Activated CD4-positive, alpha-beta memory T cell treated with anti-CD3 and anti-CD28 coated beads for 36 hours (primary cell): ENCODE results near the gene COTL1. TPM values are rescaled to one million over a fixed set of nuclear protein-coding genes. Genes with fewer than 3 reads are reported as not detected.

ENCODE experiments used
- CTCF ChIA-PET: fragments of 350-600 bp; sonication (Branson Sonifier 250); formaldehyde crosslinking; loops from one replicate; lab custom pipeline; 2021; ENCODE audit warnings: antibody characterized with exemption, inconsistent platforms; lab: Charles Lee
- POLR2A ChIA-PET: fragments of 350-600 bp; sonication (Branson Sonifier 250); formaldehyde crosslinking; loops from one replicate; lab custom pipeline; 2021; ENCODE audit warnings: antibody characterized with exemption; lab: Charles Lee
- DNase-seq: peaks from one replicate; pipeline ENCODE4 v3.0.0-alpha.2; 2020
- H3K27ac Mint-ChIP-seq: one replicate; pipeline ENCODE4 v1.8.0; 2021; ENCODE audit warnings: mixed read lengths
- H3K27me3 Mint-ChIP-seq: one replicate; pipeline ENCODE4 v1.8.0; 2021; ENCODE audit warnings: mixed read lengths
- H3K36me3 Mint-ChIP-seq: one replicate; pipeline ENCODE4 v1.8.0; 2021; ENCODE audit warnings: mixed read lengths
- H3K4me1 Mint-ChIP-seq: one replicate; pipeline ENCODE4 v1.8.0; 2021; ENCODE audit warnings: low read depth, mixed read lengths
- H3K4me3 Mint-ChIP-seq: one replicate; pipeline ENCODE4 v1.8.0; 2021; ENCODE audit warnings: mild to moderate bottlenecking, mixed read lengths
- H3K9me3 Mint-ChIP-seq: one replicate; pipeline ENCODE4 v1.8.0; 2021; ENCODE audit warnings: mixed read lengths
- intact Hi-C: fragments of 100-400 bp; cut with micrococcal nuclease; formaldehyde crosslinking; loops from one replicate; pipeline ENCODE4 v1.15.1; 2023
- total RNA-seq, 2 experiments: library from RNA; stranded (reverse); gene quantifications; one replicate each; pipeline ENCODE4 v1.2.3, GENCODE V29; 2021

Gene COTL1
- total RNA-seq, 2 experiments from 2014 or later = 358 to 364 TPM

DNA sequence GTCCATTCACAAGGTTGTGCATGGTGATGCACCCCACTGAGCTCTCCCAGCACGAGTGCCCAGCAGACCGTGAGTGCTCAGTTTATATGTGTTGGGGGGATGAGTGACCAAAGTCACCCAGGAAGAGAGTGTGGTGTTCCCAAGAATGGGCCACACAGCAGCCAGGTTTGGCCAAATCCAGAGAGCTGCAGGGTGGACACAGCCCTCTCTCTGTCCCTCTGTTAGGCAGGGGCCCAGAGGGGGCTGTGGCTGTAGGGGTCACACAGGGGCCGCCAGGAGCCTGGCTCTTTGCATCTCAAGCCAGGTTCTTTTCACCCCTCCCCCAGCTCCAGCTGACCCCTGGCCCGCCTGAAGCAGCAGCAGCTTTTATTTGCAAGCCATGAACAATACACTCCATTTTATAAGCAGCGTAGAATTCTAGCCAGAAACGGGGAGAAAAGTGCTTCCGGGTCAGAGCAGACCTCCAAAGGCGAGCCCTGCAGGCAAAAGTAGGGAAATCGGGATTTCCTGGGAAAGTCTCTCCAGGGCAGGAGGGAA is 13.3 kb downstream of the COTL1 start:
- Mint-ChIP-seq H3K4me3 (peak overlapping the region; percentile 16), H3K36me3 (peaks cover 42% of the 10 kb centered on the region), H3K9me3 (no peaks in the 10 kb centered on the region), H3K27me3 (no peaks in the 10 kb centered on the region), H3K4me1 (peaks cover 94% of the 10 kb centered on the region), H3K27ac (peak overlapping the region; percentile 89)
- intact Hi-C loops = loop anchor here (5.0 kb wide), 1 partner anchor 487 kb away; the partner anchor contains the start of gene MBTPS1
- ChIA-PET POLR2A (no interaction called here), CTCF (interaction anchor here (1.3 kb wide), 1 partner anchor 94 kb away, joined by 3 read pairs; no protein-coding TSS in a partner anchor)
- DNase-seq = no peak

DNA sequence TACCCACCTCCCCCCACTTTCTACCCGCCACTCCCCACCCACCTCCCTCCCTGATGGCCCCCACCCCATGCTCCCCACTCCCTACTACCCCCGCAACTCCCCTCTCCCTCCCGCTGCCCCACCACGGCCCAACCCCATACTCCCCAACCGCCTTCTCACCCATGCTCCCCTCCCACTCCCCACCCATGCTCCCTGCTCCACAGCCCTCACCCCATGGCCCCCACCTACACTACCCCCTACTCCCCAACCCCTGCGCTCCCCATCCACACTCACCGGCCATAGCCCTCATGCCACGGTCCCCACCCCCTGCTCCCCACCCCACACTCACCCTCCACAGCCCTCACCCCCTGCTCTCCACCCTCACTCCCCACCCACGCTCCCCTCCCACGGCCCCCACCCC is 13.9 kb downstream of the COTL1 start:
- H3K27ac Mint-ChIP-seq = peak overlapping the region; percentile 90
- H3K27me3 Mint-ChIP-seq = no peaks in the 10 kb centered on the region
- H3K36me3 Mint-ChIP-seq = peaks cover 40% of the 10 kb centered on the region
- DNase-seq = no peak
- ChIA-PET POLR2A (interaction anchor here (5.0 kb wide), 1 partner anchor 12 kb away, joined by 54 read pairs; the partner anchor contains the start of gene COTL1), CTCF (interaction anchor here (1.1 kb wide), 1 partner anchor 10 kb away, joined by 3 read pairs; no protein-coding TSS in a partner anchor)
- H3K4me1 Mint-ChIP-seq = peaks cover 93% of the 10 kb centered on the region
- no peaks in the 10 kb centered on the region for H3K9me3 Mint-ChIP-seq
- intact Hi-C loops = loop anchor here (5.0 kb wide), 1 partner anchor 487 kb away; the partner anchor contains the start of gene MBTPS1
- no peak overlapping the region for H3K4me3 Mint-ChIP-seq

DNA sequence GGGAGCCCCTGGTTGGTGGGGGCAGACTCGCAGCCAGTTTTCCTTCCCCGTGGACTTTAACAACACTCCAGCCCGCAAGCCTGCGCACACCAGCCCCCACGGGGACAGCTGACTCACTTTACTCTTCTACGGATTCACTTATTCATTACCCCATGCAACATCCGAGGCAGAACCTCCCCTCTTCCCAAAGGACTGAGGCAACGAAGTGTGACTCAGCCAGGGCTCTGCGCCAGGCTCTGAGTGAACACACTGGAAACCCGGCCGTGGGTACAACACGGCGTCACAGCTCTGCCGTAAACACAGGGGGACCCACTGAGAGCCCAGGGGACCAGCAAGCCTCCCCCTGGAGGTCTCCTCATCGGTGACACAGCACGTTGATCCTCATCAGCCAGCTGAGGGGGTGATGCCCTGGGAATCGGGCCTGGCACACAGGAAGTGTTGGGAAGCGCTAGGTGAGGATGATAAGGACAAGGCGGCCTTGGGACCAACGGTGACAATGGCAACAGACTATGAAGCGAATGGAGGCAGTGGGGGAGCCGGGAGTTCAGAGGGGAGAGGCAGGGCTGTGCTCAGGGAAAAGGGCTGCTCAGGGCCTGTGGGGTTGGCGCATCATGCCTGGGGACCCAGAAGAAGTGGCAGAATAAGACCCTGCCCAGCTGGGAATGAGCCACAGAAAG is 14.6 kb downstream of the COTL1 start:
- Mint-ChIP-seq H3K36me3 (peaks cover 36% of the 10 kb centered on the region), H3K9me3 (no peaks in the 10 kb centered on the region), H3K27me3 (no peaks in the 10 kb centered on the region), H3K4me1 (peaks cover 90% of the 10 kb centered on the region), H3K27ac (peak overlapping the region; percentile 90), H3K4me3 (peak overlapping the region; percentile 61)
- intact Hi-C loops = loop anchor here (5.0 kb wide), 1 partner anchor 486 kb away; the partner anchor contains the start of gene MBTPS1
- POLR2A ChIA-PET = interaction anchor here (1.3 to 5.0 kb wide), 2 partner anchors 13 to 89 kb away, joined by 3 to 54 read pairs; partner anchors contain the start of gene COTL1
- CTCF ChIA-PET = interaction anchor here (0.9 to 1.5 kb wide), 3 partner anchors 10 to 97 kb away, joined by 3 to 4 read pairs (median 3); no protein-coding TSS in a partner anchor
- DNase-seq = peak; percentile 78

DNA sequence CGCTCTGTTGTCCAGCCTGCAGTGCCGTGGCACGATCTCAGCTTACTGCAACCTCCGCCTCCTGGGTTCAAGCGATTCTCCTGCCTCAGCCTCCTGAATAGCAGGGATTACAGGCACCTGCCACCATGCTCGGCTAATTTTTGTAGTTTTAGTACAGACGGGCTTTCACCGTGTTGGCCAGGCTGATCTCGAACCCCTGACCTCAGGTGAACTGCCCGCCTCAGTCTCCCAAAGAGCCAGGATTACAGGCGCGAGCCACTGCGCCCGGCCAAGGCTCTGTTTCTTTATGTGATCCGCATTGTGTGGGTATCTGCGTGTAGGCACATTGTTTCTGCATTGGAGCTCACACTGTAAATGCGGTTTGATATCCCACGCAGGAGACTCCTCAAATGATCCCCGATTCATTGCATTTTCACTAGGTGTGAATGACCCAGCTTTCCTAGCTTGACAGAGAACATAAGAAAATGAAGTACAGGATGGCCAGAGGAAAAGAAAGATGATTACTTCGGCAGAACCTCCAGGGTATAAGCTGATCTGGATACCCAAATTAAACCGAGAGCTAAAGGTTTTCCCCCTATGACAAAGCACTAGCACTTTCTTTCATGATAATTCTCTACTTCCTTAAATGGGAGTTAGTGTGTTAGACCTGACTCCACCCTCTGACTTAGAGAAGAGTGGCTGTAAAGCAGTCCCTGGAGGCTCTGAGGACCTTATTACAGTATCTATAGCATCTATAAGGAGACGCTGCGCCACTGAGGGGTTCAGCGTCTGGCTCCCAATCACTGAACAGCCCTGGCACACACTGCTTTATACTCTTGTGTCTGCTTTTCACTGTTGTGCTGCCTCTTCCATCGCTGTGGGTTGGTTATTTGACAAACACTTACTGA is 17.3 kb downstream of the COTL1 start:
- ChIA-PET CTCF (interaction anchor here (0.6 to 4.7 kb wide), 13 partner anchors 8 to 126 kb away, joined by 3 to 35 read pairs (median 6); no protein-coding TSS in a partner anchor), POLR2A (interaction anchor here (0.6 to 5.0 kb wide), 9 partner anchors 8 to 96 kb away, joined by 3 to 54 read pairs (median 10); partner anchors contain the start of gene COTL1)
- peak; percentile 58 for DNase-seq
- Mint-ChIP-seq H3K27me3 (no peaks in the 10 kb centered on the region), H3K9me3 (no peaks in the 10 kb centered on the region), H3K27ac (peak overlapping the region; percentile 96), H3K36me3 (peaks cover 30% of the 10 kb centered on the region), H3K4me1 (peaks cover 89% of the 10 kb centered on the region), H3K4me3 (peak overlapping the region; percentile 72)
- intact Hi-C loops = loop anchor here (1.0 to 5.0 kb wide), 6 partner anchors 8 to 483 kb away; partner anchors contain the start of gene MBTPS1

DNA sequence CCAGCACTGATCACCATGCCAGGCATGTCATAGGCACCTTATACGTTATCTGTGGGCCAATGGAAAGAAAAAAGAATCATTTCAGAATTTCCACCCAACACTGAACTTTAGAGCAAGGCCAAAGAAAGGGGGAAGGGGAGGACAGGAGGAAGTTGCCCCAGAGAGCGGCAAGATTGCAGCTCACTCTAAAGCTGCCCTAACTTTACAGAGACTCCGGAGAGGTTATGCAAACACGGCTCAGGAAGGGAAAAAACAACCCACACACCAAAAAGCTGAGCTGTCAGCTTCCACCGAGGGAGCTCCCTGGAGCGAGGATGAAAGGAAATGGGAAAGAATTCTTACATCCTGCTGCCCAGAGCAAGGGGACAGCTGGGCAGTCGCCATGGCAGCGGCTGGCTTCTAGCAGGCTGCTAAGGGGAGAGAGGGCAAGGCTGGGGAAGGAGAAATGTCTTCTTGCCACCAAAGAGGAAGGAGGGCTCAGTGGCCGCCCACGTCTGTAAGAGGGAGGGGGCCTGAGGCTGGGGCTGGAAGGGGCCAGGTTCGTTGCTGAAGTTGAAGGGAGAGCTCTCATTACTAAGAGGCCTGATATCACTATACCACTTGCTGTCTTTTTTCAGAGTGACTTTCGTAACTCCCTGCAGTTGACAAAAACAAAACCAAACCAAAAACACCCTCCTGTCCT is 18.2 kb downstream of the COTL1 start:
- peak overlapping the region; percentile 72 for H3K4me3 Mint-ChIP-seq
- peaks cover 32% of the 10 kb centered on the region for H3K36me3 Mint-ChIP-seq
- intact Hi-C loops = loop anchor here (1.0 to 5.0 kb wide), 6 partner anchors 9 to 482 kb away; partner anchors contain the start of gene MBTPS1

DNA sequence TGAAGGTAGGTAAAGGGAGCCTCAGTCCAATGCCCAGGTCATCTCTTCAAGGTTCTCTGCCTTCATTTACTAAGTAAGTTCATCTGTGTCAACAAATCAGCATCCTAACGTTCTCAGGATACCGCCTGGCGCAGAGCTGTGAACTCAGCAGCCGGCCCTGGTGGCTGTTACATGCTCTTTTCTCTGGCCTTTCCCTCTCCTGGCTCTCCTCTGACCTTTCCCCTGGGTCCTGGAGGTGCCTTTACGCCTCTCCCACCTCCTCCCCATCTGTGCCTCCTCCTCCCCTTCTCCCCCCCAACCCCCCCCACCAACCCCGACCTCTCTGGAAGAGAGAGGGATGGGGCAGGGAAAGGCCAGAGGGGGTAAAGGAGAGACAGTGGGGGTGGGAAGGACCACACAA is 19.5 kb downstream of the COTL1 start:
- H3K27ac Mint-ChIP-seq = peak overlapping the region; percentile 96
- peaks cover 89% of the 10 kb centered on the region for H3K4me1 Mint-ChIP-seq
- intact Hi-C loops = no loop called here
- no peaks in the 10 kb centered on the region for H3K27me3 Mint-ChIP-seq
- CTCF ChIA-PET = interaction anchor here (0.7 to 4.7 kb wide), 9 partner anchors 8 to 140 kb away, joined by 3 to 35 read pairs (median 5); no protein-coding TSS in a partner anchor
- H3K9me3 Mint-ChIP-seq = no peaks in the 10 kb centered on the region
- peaks cover 38% of the 10 kb centered on the region for H3K36me3 Mint-ChIP-seq
- DNase-seq = peak; percentile 51
- POLR2A ChIA-PET = interaction anchor here (0.9 to 1.9 kb wide), 6 partner anchors 9 to 102 kb away, joined by 4 to 8 read pairs (median 6); no protein-coding TSS in a partner anchor
- H3K4me3 Mint-ChIP-seq = peak overlapping the region; percentile 63

More for the DNA sequence above, 18.2 kb downstream of the COTL1 start:
- DNase-seq = peak; percentile 90
- CTCF ChIA-PET = interaction anchor here (0.6 to 4.7 kb wide), 14 partner anchors 9 to 127 kb away, joined by 3 to 35 read pairs (median 6); no protein-coding TSS in a partner anchor
- H3K4me1 Mint-ChIP-seq = peaks cover 88% of the 10 kb centered on the region
- POLR2A ChIA-PET = interaction anchor here (0.6 to 5.0 kb wide), 10 partner anchors 9 to 101 kb away, joined by 3 to 54 read pairs (median 9); partner anchors contain the start of gene COTL1
- H3K9me3 Mint-ChIP-seq = no peaks in the 10 kb centered on the region
- no peaks in the 10 kb centered on the region for H3K27me3 Mint-ChIP-seq
- peak overlapping the region; percentile 96 for H3K27ac Mint-ChIP-seq

DNA sequence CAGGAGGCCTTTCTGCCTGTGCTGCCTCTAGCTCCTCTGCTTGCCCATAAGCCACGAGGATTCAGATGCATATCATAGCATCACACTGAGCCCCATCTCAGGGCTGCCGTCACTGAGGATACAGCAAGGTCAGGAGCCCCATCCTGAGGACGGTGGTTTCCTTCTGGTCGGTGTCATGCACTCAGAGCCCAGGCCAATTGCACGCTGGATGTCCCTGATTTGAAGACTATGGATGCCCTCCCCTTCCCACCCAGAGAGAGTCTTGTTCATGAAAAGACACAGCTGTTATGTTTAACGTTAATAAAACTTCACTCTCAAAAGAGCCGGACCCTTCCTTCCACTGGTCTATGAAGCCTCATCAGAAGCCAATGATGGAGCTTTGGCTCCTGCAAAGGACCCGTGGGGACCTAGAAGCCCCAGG is 19.9 kb downstream of the COTL1 start:
- peak overlapping the region; percentile 63 for H3K4me3 Mint-ChIP-seq
- peaks cover 87% of the 10 kb centered on the region for H3K4me1 Mint-ChIP-seq
- intact Hi-C loops = no loop called here
- peak overlapping the region; percentile 96 for H3K27ac Mint-ChIP-seq
- H3K36me3 Mint-ChIP-seq = peaks cover 37% of the 10 kb centered on the region
- ChIA-PET POLR2A (interaction anchor here (0.9 to 1.9 kb wide), 5 partner anchors 10 to 49 kb away, joined by 4 to 8 read pairs (median 6); no protein-coding TSS in a partner anchor), CTCF (interaction anchor here (0.7 to 4.7 kb wide), 10 partner anchors 9 to 140 kb away, joined by 3 to 35 read pairs (median 4); no protein-coding TSS in a partner anchor)
- H3K27me3 Mint-ChIP-seq = no peaks in the 10 kb centered on the region
- peak; percentile 70 for DNase-seq
- H3K9me3 Mint-ChIP-seq = no peaks in the 10 kb centered on the region

DNA sequence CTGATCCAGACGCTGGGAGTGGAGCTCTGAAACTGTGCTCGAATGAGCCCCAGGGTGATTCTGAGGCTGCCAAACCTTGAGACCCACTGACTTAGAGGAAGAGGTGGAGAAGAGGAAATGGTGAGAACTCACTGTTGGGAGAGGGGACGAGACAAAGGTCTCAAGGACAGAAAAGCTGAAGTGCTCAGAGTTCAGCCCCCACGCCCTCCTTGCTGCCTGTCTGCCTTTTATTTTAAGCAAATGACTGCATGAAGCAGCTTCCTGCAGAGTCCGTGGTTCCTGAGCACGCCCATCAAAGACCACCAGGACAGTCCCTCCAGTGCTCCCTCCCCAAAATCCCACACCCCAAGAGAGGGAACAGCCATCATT is 20.4 kb downstream of the COTL1 start:
- H3K36me3 Mint-ChIP-seq = peaks cover 41% of the 10 kb centered on the region
- peaks cover 87% of the 10 kb centered on the region for H3K4me1 Mint-ChIP-seq
- intact Hi-C loops = no loop called here
- no peaks in the 10 kb centered on the region for H3K9me3 Mint-ChIP-seq
- peak overlapping the region; percentile 96 for H3K27ac Mint-ChIP-seq
- peak overlapping the region; percentile 63 for H3K4me3 Mint-ChIP-seq
- peak; percentile 25 for DNase-seq
- no peaks in the 10 kb centered on the region for H3K27me3 Mint-ChIP-seq
- ChIA-PET POLR2A (interaction anchor here (0.9 to 1.9 kb wide), 5 partner anchors 10 to 48 kb away, joined by 4 to 8 read pairs (median 6); no protein-coding TSS in a partner anchor), CTCF (interaction anchor here (0.7 to 4.7 kb wide), 10 partner anchors 9 to 141 kb away, joined by 3 to 35 read pairs (median 4); no protein-coding TSS in a partner anchor)

DNA sequence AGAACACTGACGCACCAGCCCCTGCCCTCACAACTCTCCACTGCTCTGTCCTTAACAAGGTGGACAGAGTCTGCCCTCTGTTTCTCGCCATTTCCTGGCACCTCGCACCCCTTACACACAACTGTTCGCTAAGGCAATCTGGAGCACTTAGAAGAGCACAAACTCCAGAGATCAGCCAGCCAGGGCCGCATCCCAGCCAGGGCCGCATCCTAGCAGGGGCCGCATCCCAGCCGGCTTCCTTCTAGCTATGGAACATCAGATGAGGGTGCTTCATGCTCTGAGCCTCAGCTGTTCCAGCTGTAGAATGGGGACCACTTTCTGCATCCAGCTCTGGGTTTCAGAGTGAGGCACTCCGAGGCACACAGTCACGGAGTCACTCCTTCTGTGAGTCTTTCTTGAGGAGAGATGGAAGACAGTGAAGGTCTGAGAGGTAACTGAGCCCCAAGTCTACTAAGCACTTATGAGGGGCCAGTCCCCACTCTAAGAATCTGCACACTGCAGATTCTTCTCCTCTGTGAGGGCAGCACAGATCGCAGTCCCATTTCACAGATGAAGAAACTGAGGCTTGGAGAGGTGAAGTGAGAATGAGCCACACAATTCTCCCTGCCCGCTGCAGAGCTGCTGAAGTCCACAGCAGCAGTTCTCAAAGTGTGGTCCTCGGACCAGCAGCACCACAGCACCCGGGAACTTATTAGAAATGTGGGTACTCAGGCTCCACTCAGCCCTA is 20.9 kb downstream of the COTL1 start:
- DNase-seq = no peak
- Mint-ChIP-seq H3K4me1 (peaks cover 87% of the 10 kb centered on the region), H3K27ac (peak overlapping the region; percentile 96), H3K36me3 (peaks cover 46% of the 10 kb centered on the region), H3K27me3 (no peaks in the 10 kb centered on the region), H3K9me3 (no peaks in the 10 kb centered on the region), H3K4me3 (peak overlapping the region; percentile 63)
- ChIA-PET CTCF (interaction anchor here (1.1 to 4.7 kb wide), 8 partner anchors 10 to 141 kb away, joined by 3 to 35 read pairs (median 6); no protein-coding TSS in a partner anchor), POLR2A (interaction anchor here (0.9 to 1.9 kb wide), 4 partner anchors 10 to 43 kb away, joined by 4 to 8 read pairs (median 6); no protein-coding TSS in a partner anchor)
- intact Hi-C loops = no loop called here

DNA sequence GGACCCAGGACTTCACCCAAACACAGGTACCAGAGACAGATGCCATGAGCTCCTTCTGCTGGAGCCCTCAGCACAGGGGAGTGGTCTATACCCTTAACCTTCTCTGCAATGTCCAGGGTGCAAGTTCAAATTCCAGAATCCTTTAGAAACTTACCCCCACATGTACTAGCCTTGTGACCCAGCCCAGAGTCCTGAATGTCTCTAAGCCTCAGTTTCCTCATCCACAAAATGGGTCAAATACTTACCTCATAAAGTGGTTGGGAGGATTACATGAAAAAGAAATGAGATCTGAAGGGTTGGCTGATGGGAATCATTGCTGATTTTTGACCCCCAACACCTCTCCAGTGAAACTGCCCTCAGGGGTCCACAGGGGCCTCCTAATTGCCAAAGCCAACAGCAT is 21.7 kb downstream of the COTL1 start:
- Mint-ChIP-seq H3K9me3 (no peaks in the 10 kb centered on the region), H3K27ac (peak overlapping the region; percentile 96), H3K36me3 (peaks cover 47% of the 10 kb centered on the region), H3K27me3 (no peaks in the 10 kb centered on the region), H3K4me3 (no peak overlapping the region), H3K4me1 (peaks cover 81% of the 10 kb centered on the region)
- POLR2A ChIA-PET = no interaction called here
- no peak for DNase-seq
- CTCF ChIA-PET = no interaction called here
- intact Hi-C loops = no loop called here
